ENCODE measurements around the gene C8G. TPM values are rescaled to one million over a fixed set of nuclear protein-coding genes. Genes with fewer than 3 reads are reported as not detected.
A peak's percentile ranks its signal among the peaks of the same experiment; 100 is the strongest.

C8G gene
- total RNA-seq, 4 donors from 2014 or later: 24.9 to 148 (median 66.2) TPM; not detected in 1

DNA sequence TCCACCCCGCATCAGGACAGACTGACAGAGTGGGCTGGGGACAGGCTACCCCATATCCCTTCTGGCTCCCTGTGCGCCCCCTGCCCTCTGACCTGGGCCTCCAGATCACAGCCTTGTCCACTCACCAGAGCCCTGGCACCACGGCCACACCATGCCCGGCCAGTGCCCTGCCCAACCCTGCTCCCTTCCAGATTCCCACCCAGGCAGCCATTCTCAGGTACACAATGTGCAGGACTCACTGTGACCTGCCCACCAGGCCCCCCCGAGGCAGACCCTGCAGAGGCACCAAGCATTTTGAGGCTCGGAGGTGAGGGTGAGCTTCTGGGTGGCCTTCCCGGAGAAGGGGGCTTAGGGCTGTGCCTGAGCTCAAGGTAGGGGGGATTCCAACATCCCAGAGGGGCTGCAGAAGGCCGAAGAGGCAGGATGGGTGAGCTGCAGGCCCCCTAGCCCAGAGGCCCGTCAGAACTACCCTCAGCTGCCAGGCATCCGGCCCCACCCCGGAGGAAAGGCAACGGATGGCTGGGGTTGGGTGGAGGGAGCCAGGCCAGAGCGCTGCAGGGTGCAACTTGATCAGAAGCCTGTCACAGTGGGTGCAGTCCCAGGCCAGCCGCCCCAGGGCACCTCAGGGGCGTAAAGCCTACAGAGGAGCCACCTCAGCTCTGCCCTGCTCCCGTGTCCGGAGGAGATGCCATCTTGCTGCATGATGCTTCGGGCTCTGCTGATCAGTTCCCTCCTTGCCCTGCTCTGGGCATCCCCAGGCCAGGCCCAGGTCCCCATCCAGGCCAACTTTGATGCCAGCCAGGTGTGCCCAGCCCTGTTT lies 37.4 kb downstream of the C8G start, which contains the start of gene LCNL1:
Gene LCNL1, plus strand, starts transcription at position 762 of the 820 bp plus-strand sequence. CDS start 594 bp downstream, outside the sequence.
- Histone ChIP-seq H3K9me3 (no peaks in the 10 kb centered on the region), H3K4me1 (peaks cover 0 to 19% (median 2%) of the 10 kb centered on the region in 4 donors), H3K4me3 (no peak within 1 kb of the TSS), H3K36me3 (no peaks in the 10 kb centered on the region), H3K27me3 (peaks cover 0 to 18% of the 10 kb centered on the region in 2 donors), H3K27ac (no peak within 1 kb of the TSS)
- no peak for DNase-seq
- TF ChIP-seq CTCF (IDR thresholded peaks at IDR 0.05) (no peak), POLR2A (IDR thresholded peaks at IDR 0.05) (no peak)

- no peak overlapping the region for H3K4me3 ChIP-seq
- DNase-seq: no peak
- H3K4me1 ChIP-seq: peaks cover 0 to 13% (median 0%) of the 10 kb centered on the region in 4 donors
- no peaks in the 10 kb centered on the region for H3K36me3 ChIP-seq
- TF ChIP-seq CTCF (IDR thresholded peaks at IDR 0.05) (no peak), POLR2A (IDR thresholded peaks at IDR 0.05) (no peak)
- no peak overlapping the region for H3K27ac ChIP-seq
- no peaks in the 10 kb centered on the region for H3K9me3 ChIP-seq
- H3K27me3 ChIP-seq: peaks cover 0 to 18% of the 10 kb centered on the region in 2 donors
These were observed 38.1 kb downstream of the C8G start for GRCh38 chr9:136983167-136983566.

DNA sequence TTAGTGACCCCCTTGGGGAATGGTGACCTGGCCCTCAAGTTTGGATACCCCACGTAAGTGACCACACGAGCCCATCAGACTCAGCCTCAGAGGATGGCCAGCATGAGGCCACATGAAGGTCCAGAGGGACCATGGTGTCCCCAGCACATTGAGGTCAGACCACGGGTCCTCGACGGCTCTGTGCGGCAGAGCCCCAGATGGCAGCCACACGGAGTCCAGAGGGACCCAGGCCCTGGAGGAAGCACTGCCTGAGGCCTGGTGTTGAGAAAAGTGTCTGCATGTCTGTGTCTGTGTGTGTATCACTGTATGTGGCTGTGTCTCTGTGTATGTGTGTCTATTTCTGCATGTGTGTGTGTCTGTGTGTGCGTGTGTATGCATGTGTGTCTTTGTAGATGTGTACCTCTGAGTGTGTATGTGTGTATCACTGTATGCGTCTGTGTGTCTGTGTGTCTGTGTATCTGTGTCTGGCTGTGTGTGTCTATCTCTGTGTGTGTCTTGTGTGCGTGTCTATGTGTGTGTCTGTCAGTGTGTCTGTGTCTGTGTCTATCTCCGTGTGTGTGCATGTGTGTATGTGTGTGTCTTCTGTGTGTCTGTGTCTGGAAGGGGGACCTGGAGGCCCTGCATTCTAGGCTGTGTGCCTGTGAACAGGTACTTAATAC lies 38.7 kb downstream of the C8G start:
- no peak for TF ChIP-seq CTCF (IDR thresholded peaks at IDR 0.05)
- peaks cover 0 to 18% of the 10 kb centered on the region in 2 donors for H3K27me3 ChIP-seq
- H3K27ac ChIP-seq: no peak overlapping the region

DNA sequence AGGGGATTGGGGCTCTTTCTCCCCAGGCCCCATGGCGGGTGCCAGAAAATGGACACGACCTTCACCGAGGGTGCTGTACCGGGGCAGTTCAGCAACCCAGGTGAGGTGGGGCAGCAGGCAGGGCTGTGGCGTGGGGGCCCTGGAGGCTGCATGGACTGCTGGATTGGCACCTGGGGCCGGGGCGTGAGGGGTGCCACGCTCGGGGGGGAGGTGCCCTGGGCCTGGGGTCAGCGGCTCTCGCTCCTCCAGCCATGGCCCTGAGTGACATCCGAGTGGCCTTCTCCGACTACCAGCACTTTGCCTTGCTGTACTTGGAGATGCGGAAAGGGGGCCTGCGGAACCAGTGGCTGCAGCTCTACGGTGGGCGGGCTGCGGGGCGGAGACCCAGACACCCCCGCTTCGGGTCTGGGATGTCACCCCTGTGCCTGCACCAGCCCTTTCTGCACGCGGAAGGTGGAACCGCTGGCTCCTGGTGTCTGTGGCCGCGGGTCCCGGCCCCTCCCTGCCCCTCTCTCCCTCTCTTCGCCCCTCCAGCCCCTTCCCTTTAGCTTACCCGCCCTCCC lies 39.5 kb downstream of the C8G start:
- DNase-seq: no peak
- Histone ChIP-seq H3K9me3 (no peaks in the 10 kb centered on the region), H3K27ac (no peak overlapping the region), H3K36me3 (no peaks in the 10 kb centered on the region), H3K4me1 (peaks cover 0 to 11% (median 0%) of the 10 kb centered on the region in 4 donors), H3K27me3 (peaks cover 0 to 18% of the 10 kb centered on the region in 2 donors), H3K4me3 (peak overlapping the region in 1 of 4 donors; percentile 6)
- TF ChIP-seq POLR2A (IDR thresholded peaks at IDR 0.05) (no peak), CTCF (IDR thresholded peaks at IDR 0.05) (no peak)

More for the DNA sequence above, 38.7 kb downstream of the C8G start:
- no peak for DNase-seq
- H3K4me1 ChIP-seq: peaks cover 0 to 11% (median 0%) of the 10 kb centered on the region in 4 donors
- no peaks in the 10 kb centered on the region for H3K36me3 ChIP-seq
- no peak overlapping the region for H3K4me3 ChIP-seq
- no peaks in the 10 kb centered on the region for H3K9me3 ChIP-seq

- Histone ChIP-seq H3K27ac (no peak overlapping the region), H3K27me3 (peaks cover 0 to 18% of the 10 kb centered on the region in 2 donors), H3K9me3 (no peaks in the 10 kb centered on the region), H3K4me1 (peaks cover 0 to 11% (median 0%) of the 10 kb centered on the region in 4 donors), H3K4me3 (peak overlapping the region in 1 of 4 donors; percentile 6), H3K36me3 (no peaks in the 10 kb centered on the region)
- no peak for TF ChIP-seq CTCF (IDR thresholded peaks at IDR 0.05)
- TF ChIP-seq POLR2A (IDR thresholded peaks at IDR 0.05): no peak
- no peak for DNase-seq
These were observed 40.1 kb downstream of the C8G start for GRCh38 chr9:136985027-136985602.
